A673 (cell line): ENCODE measurements around the gene SLC16A12.

Experiments used
- EZH2 ChIP-seq: fragments of 200-600 bp; sonication (generic); IDR thresholded peaks from 2 replicates; pipeline ENCODE4 v1.6.1; 2017; ENCODE audit warnings: borderline replicate concordance, low read depth, mild to moderate bottlenecking, mixed read lengths, antibody characterized with exemption, low read length; ENCODE audit not compliant: poor library complexity, severe bottlenecking
- TF ChIP-seq, protein P1 (sequence below): fragments of 300-800, 200-600 bp; sonication (generic); conservative IDR thresholded peaks from 2 replicates; pipeline ENCODE4 v1.5.1; 2017; ENCODE audit warnings: low read depth, mild to moderate bottlenecking, antibody characterized with exemption, low read length, moderate library complexity, mixed read lengths

DNA sequence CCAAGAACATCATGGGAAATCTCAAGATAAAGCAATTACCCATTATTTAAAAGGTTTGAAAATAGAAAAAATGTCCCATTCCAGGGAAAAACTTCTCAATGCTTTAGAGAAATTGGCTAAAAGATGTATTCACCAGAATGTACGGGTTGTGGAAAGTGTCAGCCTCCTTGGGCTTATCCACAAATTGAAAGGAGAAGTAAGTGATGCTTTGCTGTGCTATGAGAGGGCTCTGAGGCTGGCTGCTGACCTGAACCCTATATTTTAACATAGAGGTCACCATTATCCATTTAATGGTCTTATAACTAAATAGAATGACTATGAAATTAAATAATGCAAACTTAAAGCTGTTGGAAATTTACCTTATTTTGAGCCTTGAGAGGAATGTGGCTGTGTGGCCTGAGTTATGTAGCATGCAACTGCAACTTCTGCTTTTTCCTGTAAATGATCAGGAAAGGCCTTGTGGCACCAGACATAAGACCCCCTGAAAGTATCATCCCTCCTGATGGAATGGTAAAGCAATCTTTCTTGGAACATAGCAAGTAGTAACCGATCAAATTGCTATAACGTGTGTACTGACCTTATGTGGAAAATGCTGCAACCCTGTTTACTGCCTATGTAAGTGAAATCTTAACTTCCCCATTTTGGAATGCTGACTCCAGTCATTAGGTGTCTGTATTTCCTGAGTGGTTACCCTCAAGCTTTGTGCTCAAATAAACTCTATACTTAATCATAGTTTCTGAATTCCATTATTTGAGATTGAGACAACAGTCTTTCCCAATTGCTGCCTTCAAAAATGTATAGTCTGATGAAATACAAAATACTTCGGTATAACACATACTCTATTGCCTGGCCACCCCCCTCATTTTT is 150.7 kb downstream of the SLC16A12 start:
- TF ChIP-seq, protein P1, sequence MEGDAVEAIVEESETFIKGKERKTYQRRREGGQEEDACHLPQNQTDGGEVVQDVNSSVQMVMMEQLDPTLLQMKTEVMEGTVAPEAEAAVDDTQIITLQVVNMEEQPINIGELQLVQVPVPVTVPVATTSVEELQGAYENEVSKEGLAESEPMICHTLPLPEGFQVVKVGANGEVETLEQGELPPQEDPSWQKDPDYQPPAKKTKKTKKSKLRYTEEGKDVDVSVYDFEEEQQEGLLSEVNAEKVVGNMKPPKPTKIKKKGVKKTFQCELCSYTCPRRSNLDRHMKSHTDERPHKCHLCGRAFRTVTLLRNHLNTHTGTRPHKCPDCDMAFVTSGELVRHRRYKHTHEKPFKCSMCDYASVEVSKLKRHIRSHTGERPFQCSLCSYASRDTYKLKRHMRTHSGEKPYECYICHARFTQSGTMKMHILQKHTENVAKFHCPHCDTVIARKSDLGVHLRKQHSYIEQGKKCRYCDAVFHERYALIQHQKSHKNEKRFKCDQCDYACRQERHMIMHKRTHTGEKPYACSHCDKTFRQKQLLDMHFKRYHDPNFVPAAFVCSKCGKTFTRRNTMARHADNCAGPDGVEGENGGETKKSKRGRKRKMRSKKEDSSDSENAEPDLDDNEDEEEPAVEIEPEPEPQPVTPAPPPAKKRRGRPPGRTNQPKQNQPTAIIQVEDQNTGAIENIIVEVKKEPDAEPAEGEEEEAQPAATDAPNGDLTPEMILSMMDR, result no peak
- TF ChIP-seq EZH2, result no peak
